Measurements from ENCODE around the gene MICAL3. TPM values are rescaled to one million over a fixed set of nuclear protein-coding genes. Genes with fewer than 3 reads are reported as not detected.

Gene MICAL3
- total and polyA plus RNA-seq, 4 donors, result 59.9 to 113 (median 75.9) TPM

- peaks cover 60% of the 10 kb centered on the region for H3K4me1 ChIP-seq (ENCODE audit: control insufficient read depth, insufficient read depth, low read length)
- peak in 1 of 6 donors; percentile 61 for DNase-seq (ENCODE audit: low read depth in 4 of 6, low spot score in 6 of 6)
- no peaks in the 10 kb centered on the region for H3K36me3 ChIP-seq (ENCODE audit: control insufficient read depth, insufficient read depth, low read length)
- H3K4me3 ChIP-seq (ENCODE audit: low read depth, low read length), result no peak overlapping the region
- peak overlapping the region; percentile 65 for H3K27ac ChIP-seq (ENCODE audit: low read depth, low read length)
- H3K9me3 ChIP-seq (ENCODE audit: control insufficient read depth, insufficient read depth, low read length), result no peaks in the 10 kb centered on the region
- 83% methylated on average over 1 of the region's 8 CpGs for WGBS (ENCODE audit: insufficient coverage)
- H3K27me3 ChIP-seq (ENCODE audit: control insufficient read depth, insufficient read depth, low read length), result no peaks in the 10 kb centered on the region
Observed at GRCh38 chr22:17913801-17914347, 110.5 kb downstream of the MICAL3 start.

- 76% methylated on average over 10 of the region's 12 CpGs for WGBS (ENCODE audit: insufficient coverage)
- Histone ChIP-seq H3K4me1 (ENCODE audit: control insufficient read depth, insufficient read depth, low read length) (peaks cover 55% of the 10 kb centered on the region), H3K27ac (ENCODE audit: low read depth, low read length) (no peak overlapping the region), H3K9me3 (ENCODE audit: control insufficient read depth, insufficient read depth, low read length) (no peaks in the 10 kb centered on the region), H3K27me3 (ENCODE audit: control insufficient read depth, insufficient read depth, low read length) (no peaks in the 10 kb centered on the region), H3K4me3 (ENCODE audit: low read depth, low read length) (no peak overlapping the region), H3K36me3 (ENCODE audit: control insufficient read depth, insufficient read depth, low read length) (no peaks in the 10 kb centered on the region)
- DNase-seq (ENCODE audit: low read depth in 4 of 6, low spot score in 6 of 6), result no peak
Observed at GRCh38 chr22:17912945-17913721, 111.2 kb downstream of the MICAL3 start.

GRCh38 chr22:17911887-17912286 lies 112.5 kb downstream of the MICAL3 start:
- Histone ChIP-seq H3K4me1 (ENCODE audit: control insufficient read depth, insufficient read depth, low read length) (peaks cover 52% of the 10 kb centered on the region), H3K9me3 (ENCODE audit: control insufficient read depth, insufficient read depth, low read length) (no peaks in the 10 kb centered on the region), H3K27me3 (ENCODE audit: control insufficient read depth, insufficient read depth, low read length) (no peaks in the 10 kb centered on the region), H3K36me3 (ENCODE audit: control insufficient read depth, insufficient read depth, low read length) (no peaks in the 10 kb centered on the region), H3K4me3 (ENCODE audit: low read depth, low read length) (no peak overlapping the region), H3K27ac (ENCODE audit: low read depth, low read length) (no peak overlapping the region)
- WGBS (ENCODE audit: insufficient coverage), result no CpG with 5 or more reads among the region's 4 CpGs
- no peak for DNase-seq (ENCODE audit: low read depth in 4 of 6, low spot score in 6 of 6)

- Histone ChIP-seq H3K4me3 (ENCODE audit: low read depth, low read length) (no peak overlapping the region), H3K4me1 (ENCODE audit: control insufficient read depth, insufficient read depth, low read length) (peaks cover 52% of the 10 kb centered on the region), H3K27ac (ENCODE audit: low read depth, low read length) (peak overlapping the region; percentile 83), H3K27me3 (ENCODE audit: control insufficient read depth, insufficient read depth, low read length) (no peaks in the 10 kb centered on the region), H3K36me3 (ENCODE audit: control insufficient read depth, insufficient read depth, low read length) (peaks cover 5% of the 10 kb centered on the region), H3K9me3 (ENCODE audit: control insufficient read depth, insufficient read depth, low read length) (no peaks in the 10 kb centered on the region)
- WGBS (ENCODE audit: insufficient coverage), result 93% methylated on average over 5 of the region's 6 CpGs
- DNase-seq (ENCODE audit: low read depth in 4 of 6, low spot score in 6 of 6), result no peak
Observed at GRCh38 chr22:17911312-17911705, 113.1 kb downstream of the MICAL3 start.

GRCh38 chr22:17910561-17911311 lies 113.6 kb downstream of the MICAL3 start:
- Histone ChIP-seq H3K27ac (ENCODE audit: low read depth, low read length) (peak overlapping the region; percentile 83), H3K4me1 (ENCODE audit: control insufficient read depth, insufficient read depth, low read length) (peaks cover 52% of the 10 kb centered on the region), H3K36me3 (ENCODE audit: control insufficient read depth, insufficient read depth, low read length) (peaks cover 10% of the 10 kb centered on the region), H3K9me3 (ENCODE audit: control insufficient read depth, insufficient read depth, low read length) (no peaks in the 10 kb centered on the region), H3K27me3 (ENCODE audit: control insufficient read depth, insufficient read depth, low read length) (no peaks in the 10 kb centered on the region), H3K4me3 (ENCODE audit: low read depth, low read length) (no peak overlapping the region)
- 13% methylated on average over 9 of the region's 12 CpGs for WGBS (ENCODE audit: insufficient coverage)
- peak in 3 of 6 donors; percentile 62 to 91 (median 86) for DNase-seq (ENCODE audit: low read depth in 4 of 6, low spot score in 6 of 6)

- H3K4me3 ChIP-seq (ENCODE audit: low read depth, low read length), result no peak overlapping the region
- no peak for DNase-seq (ENCODE audit: low read depth in 4 of 6, low spot score in 6 of 6)
- no peaks in the 10 kb centered on the region for H3K9me3 ChIP-seq (ENCODE audit: control insufficient read depth, insufficient read depth, low read length)
- 94% methylated on average over 9 of the region's 9 CpGs for WGBS (ENCODE audit: insufficient coverage)
- H3K27ac ChIP-seq (ENCODE audit: low read depth, low read length), result no peak overlapping the region
- H3K36me3 ChIP-seq (ENCODE audit: control insufficient read depth, insufficient read depth, low read length), result peaks cover 14% of the 10 kb centered on the region
- peaks cover 42% of the 10 kb centered on the region for H3K4me1 ChIP-seq (ENCODE audit: control insufficient read depth, insufficient read depth, low read length)
- no peaks in the 10 kb centered on the region for H3K27me3 ChIP-seq (ENCODE audit: control insufficient read depth, insufficient read depth, low read length)
Observed at GRCh38 chr22:17907748-17908051, 116.7 kb downstream of the MICAL3 start.

DNA sequence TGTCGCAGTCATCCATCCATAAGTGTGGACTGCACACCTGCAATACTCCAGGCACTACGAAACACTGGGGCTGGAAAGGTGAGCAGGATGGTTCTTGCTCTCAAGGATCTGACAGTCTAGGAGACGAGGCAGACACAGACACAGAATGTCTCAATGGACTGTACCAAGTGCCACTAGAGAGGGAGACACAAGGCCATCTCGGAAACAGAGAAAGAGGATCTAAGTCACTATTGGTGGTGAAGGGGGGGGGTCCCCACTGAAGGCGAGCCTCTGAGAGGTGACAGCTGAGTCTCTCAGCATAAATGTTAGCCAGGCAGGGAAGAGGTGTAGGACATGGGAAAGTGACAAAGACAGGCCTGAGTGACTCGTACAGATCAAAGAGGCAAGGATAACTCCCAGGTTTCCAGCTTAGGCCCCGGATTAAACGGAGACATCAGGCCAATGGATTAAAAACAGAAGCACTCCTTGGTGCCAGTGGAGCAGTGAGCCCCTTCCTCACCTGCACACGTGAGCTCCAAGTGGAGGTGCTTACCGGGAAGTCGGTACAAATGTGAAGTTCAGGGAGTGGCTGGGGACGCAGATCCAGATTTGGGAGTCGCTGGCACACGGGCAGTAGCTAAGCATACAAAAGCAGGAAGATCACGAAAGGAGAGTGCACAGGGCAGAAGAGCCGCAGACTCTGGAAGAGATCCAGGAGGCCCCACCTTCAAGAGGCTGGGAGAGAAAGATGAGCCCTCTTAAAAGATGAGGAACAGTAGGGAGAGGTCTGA lies 117.2 kb downstream of the MICAL3 start:
- no peak for DNase-seq (ENCODE audit: low read depth in 4 of 6, low spot score in 6 of 6)
- 89% methylated on average over 15 of the region's 16 CpGs for WGBS (ENCODE audit: insufficient coverage)
- no peak overlapping the region for H3K4me3 ChIP-seq (ENCODE audit: low read depth, low read length)
- no peak overlapping the region for H3K27ac ChIP-seq (ENCODE audit: low read depth, low read length)
- no peaks in the 10 kb centered on the region for H3K27me3 ChIP-seq (ENCODE audit: control insufficient read depth, insufficient read depth, low read length)
- peaks cover 17% of the 10 kb centered on the region for H3K36me3 ChIP-seq (ENCODE audit: control insufficient read depth, insufficient read depth, low read length)
- H3K4me1 ChIP-seq (ENCODE audit: control insufficient read depth, insufficient read depth, low read length), result peaks cover 42% of the 10 kb centered on the region
- H3K9me3 ChIP-seq (ENCODE audit: control insufficient read depth, insufficient read depth, low read length), result no peaks in the 10 kb centered on the region

DNA sequence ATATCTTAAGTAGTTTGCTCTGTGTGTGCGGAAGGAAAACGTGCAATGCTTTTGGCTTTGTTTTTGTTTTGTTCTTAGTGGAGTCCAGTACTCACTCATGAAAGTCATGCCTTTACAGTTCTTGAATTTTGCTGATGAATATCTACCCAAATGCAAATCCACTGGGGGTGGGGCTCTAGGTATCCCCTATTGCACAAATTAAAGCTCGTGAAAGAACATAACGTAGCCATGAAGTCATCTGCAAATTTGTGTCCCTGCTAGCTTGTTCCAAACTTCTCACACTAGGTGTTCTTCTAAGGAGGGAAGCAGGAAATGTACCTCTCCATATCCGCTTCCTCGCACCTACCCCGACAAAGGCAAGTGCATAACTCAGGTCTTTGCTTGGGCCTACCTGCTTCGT lies 118.9 kb downstream of the MICAL3 start:
- no peak for DNase-seq (ENCODE audit: low read depth in 4 of 6, low spot score in 6 of 6)
- no peaks in the 10 kb centered on the region for H3K9me3 ChIP-seq (ENCODE audit: control insufficient read depth, insufficient read depth, low read length)
- H3K27ac ChIP-seq (ENCODE audit: low read depth, low read length), result no peak overlapping the region
- H3K4me1 ChIP-seq (ENCODE audit: control insufficient read depth, insufficient read depth, low read length), result peaks cover 28% of the 10 kb centered on the region
- peaks cover 27% of the 10 kb centered on the region for H3K36me3 ChIP-seq (ENCODE audit: control insufficient read depth, insufficient read depth, low read length)
- no peak overlapping the region for H3K4me3 ChIP-seq (ENCODE audit: low read depth, low read length)
- H3K27me3 ChIP-seq (ENCODE audit: control insufficient read depth, insufficient read depth, low read length), result no peaks in the 10 kb centered on the region
- WGBS (ENCODE audit: insufficient coverage), result 97% methylated on average over 6 of the region's 8 CpGs

DNA sequence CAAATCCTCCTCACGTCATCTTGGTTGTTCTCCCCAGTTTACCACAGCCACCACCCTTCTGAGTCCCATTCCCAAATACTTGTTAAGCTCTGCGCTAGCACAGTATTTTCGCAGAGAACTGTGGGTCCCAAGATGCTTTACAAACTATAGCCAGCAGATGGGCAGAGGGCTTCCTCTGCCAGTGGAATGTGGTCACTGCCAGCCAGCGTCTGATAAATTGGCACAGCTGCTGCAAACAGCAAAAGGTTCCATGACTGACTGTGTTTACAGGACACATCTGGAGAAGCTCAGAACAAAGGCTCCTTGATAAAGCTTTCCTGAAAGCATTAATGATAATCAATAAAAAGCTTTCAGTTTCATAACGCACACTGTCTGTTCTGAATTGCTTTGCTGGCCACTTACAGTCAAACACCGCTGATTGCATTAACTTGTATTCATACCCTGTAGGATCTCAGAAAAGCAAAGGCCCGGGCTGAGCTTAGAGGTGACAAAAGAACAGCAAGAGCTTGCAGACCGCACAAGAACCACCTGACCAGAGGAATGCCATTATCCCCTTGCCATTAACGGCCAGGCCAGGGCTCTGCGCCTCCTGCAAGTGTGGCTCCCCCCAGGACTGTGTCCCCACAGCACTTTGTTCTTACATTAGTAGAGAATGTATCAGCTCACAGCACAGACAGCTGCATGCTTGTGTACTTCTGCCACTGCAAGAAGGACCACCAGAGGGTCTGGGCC lies 120.6 kb downstream of the MICAL3 start:
- H3K27ac ChIP-seq (ENCODE audit: low read depth, low read length), result peak overlapping the region; percentile 50
- H3K36me3 ChIP-seq (ENCODE audit: control insufficient read depth, insufficient read depth, low read length), result peaks cover 33% of the 10 kb centered on the region
- no peaks in the 10 kb centered on the region for H3K9me3 ChIP-seq (ENCODE audit: control insufficient read depth, insufficient read depth, low read length)
- DNase-seq (ENCODE audit: low read depth in 4 of 6, low spot score in 6 of 6), result peak in 2 of 6 donors; percentile 70 to 81
- 32% methylated on average over 10 of the region's 10 CpGs for WGBS (ENCODE audit: insufficient coverage)
- H3K27me3 ChIP-seq (ENCODE audit: control insufficient read depth, insufficient read depth, low read length), result no peaks in the 10 kb centered on the region
- H3K4me3 ChIP-seq (ENCODE audit: low read depth, low read length), result no peak overlapping the region
- H3K4me1 ChIP-seq (ENCODE audit: control insufficient read depth, insufficient read depth, low read length), result peaks cover 15% of the 10 kb centered on the region

All from spinal cord (tissue), 10 donors.